Keratinocyte (primary cell): ENCODE data around the gene SIGLEC6.

Experiments
- CTCF ChIP-seq, 3 experiments: IDR thresholded peaks in 1 of 3; conservative IDR thresholded peaks in 1 of 3; optimal IDR thresholded peaks in 1 of 3; 2 replicates in 2 of 3; 3 replicates in 1 of 3; pipeline versions ENCODE3 to v1.5.1; 2011; ENCODE audit warnings: low read length in 3 of 3, mild to moderate bottlenecking in 3 of 3, moderate library complexity in 2 of 3, control low read depth in 1 of 3, inconsistent platforms in 1 of 3; ENCODE audit not compliant: insufficient read depth in 2 of 3; ENCODE audit errors: extremely low read depth in 1 of 3
- EZH2 ChIP-seq: IDR thresholded peaks from one replicate; pipeline ENCODE4 v1.6.1; 2012; ENCODE audit warnings: inconsistent platforms, mild to moderate bottlenecking, low read length, moderate library complexity

GRCh38 chr19:51572908-51573307, 41.4 kb upstream of the SIGLEC6 start:
- TF ChIP-seq CTCF (optimal IDR thresholded peaks at IDR 0.05 in 1 of 3, IDR thresholded peaks at IDR 0.05 in 1 of 3, conservative IDR thresholded peaks at IDR 0.05 in 1 of 3; ENCODE audit: extremely low read depth in 1 of 3, insufficient read depth in 2 of 3, low read length in 3 of 3) (no peak), EZH2 (no peak)
